BLaER1 (cell line): ENCODE data around the gene ABHD12.
A peak's percentile ranks its signal among the peaks of the same experiment; 100 is the strongest.

Experiments used
- H3K27ac ChIP-seq: shearing (Covaris generic); formaldehyde crosslinking; 2 replicates; pipeline ENCODE4 v1.8.1; 2022
- H3K27me3 ChIP-seq: shearing (Covaris generic); formaldehyde crosslinking; 2 replicates; pipeline ENCODE4 v1.8.1; 2022
- H3K36me3 ChIP-seq: shearing (Covaris generic); formaldehyde crosslinking; 2 replicates; pipeline ENCODE4 v1.8.1; 2022
- H3K4me1 ChIP-seq: shearing (Covaris generic); formaldehyde crosslinking; 2 replicates; pipeline ENCODE4 v1.8.1; 2022
- H3K4me2 ChIP-seq: shearing (Covaris generic); formaldehyde crosslinking; 2 replicates; pipeline ENCODE4 v1.8.1; 2022
- H3K4me3 ChIP-seq: shearing (Covaris generic); formaldehyde crosslinking; 2 replicates; pipeline ENCODE4 v1.8.1; 2022
- H3K9ac ChIP-seq: shearing (Covaris generic); formaldehyde crosslinking; 2 replicates; pipeline ENCODE4 v1.8.1; 2022
- H3K9me3 ChIP-seq: shearing (Covaris generic); formaldehyde crosslinking; 2 replicates; pipeline ENCODE4 v1.8.1; 2022
- H4K20me1 ChIP-seq: shearing (Covaris generic); formaldehyde crosslinking; 2 replicates; pipeline ENCODE4 v1.8.1; 2022
- Cebpa-rat ChIP-seq: shearing (Covaris generic); IDR thresholded peaks from 2 replicates; pipeline ENCODE4 v1.8.1; 2022

ABHD12 gene

GRCh38 chr20:25390538-25391528 is at the start of gene ABHD12:
Gene ABHD12, minus strand, starts transcription at chr20:25390835. Its CDS starts 132 bp downstream, at chr20:25390703.
- Histone ChIP-seq H3K36me3 (peaks cover 12% of the 10 kb centered on the region), H3K4me1 (peaks cover 28% of the 10 kb centered on the region), H3K4me2 (peak within 1 kb of the TSS; percentile 90), H4K20me1 (peaks cover 30% of the 10 kb centered on the region), H3K9me3 (no peaks in the 10 kb centered on the region), H3K27ac (peak within 1 kb of the TSS; percentile 88), H3K4me3 (peak within 1 kb of the TSS; percentile 99), H3K9ac (peak within 1 kb of the TSS; percentile 93), H3K27me3 (no peaks in the 10 kb centered on the region)
- no peak for TF ChIP-seq Cebpa-rat

GRCh38 chr20:25439328-25439727 is 48.7 kb upstream of the ABHD12 start:
- TF ChIP-seq Cebpa-rat: no peak
- Histone ChIP-seq H3K4me1 (peaks cover 26% of the 10 kb centered on the region), H3K27me3 (no peaks in the 10 kb centered on the region), H3K27ac (peak overlapping the region; percentile 0; the same call in 1 of the 2 replicates), H3K9me3 (no peaks in the 10 kb centered on the region), H3K36me3 (peaks cover 74% of the 10 kb centered on the region), H3K4me3 (no peak overlapping the region), H3K9ac (no peak overlapping the region), H4K20me1 (no peaks in the 10 kb centered on the region), H3K4me2 (peak overlapping the region; percentile 60)

- peaks cover 26% of the 10 kb centered on the region for H3K4me1 ChIP-seq
- no peaks in the 10 kb centered on the region for H3K9me3 ChIP-seq
- no peak overlapping the region for H3K4me2 ChIP-seq
- H3K27ac ChIP-seq: no peak overlapping the region
- no peak for TF ChIP-seq Cebpa-rat
- no peaks in the 10 kb centered on the region for H3K27me3 ChIP-seq
- no peak overlapping the region for H3K4me3 ChIP-seq
- H3K9ac ChIP-seq: no peak overlapping the region
- H3K36me3 ChIP-seq: peaks cover 64% of the 10 kb centered on the region
- no peaks in the 10 kb centered on the region for H4K20me1 ChIP-seq
Measured at GRCh38 chr20:25437153-25437581, 46.5 kb upstream of the ABHD12 start.

GRCh38 chr20:25424536-25424935 is 33.9 kb upstream of the ABHD12 start:
- no peaks in the 10 kb centered on the region for H4K20me1 ChIP-seq
- H3K4me2 ChIP-seq: no peak overlapping the region
- H3K9me3 ChIP-seq: peaks cover 10% of the 10 kb centered on the region; the same call in 1 of the 2 replicates
- no peak overlapping the region for H3K4me3 ChIP-seq
- no peaks in the 10 kb centered on the region for H3K4me1 ChIP-seq
- H3K36me3 ChIP-seq: peaks cover 83% of the 10 kb centered on the region
- H3K27me3 ChIP-seq: no peaks in the 10 kb centered on the region
- H3K9ac ChIP-seq: no peak overlapping the region
- no peak for TF ChIP-seq Cebpa-rat
- no peak overlapping the region for H3K27ac ChIP-seq

- Histone ChIP-seq H3K9ac (no peak overlapping the region), H3K4me2 (no peak overlapping the region), H3K36me3 (peaks cover 83% of the 10 kb centered on the region), H3K27ac (no peak overlapping the region), H4K20me1 (no peaks in the 10 kb centered on the region), H3K4me3 (no peak overlapping the region), H3K9me3 (no peaks in the 10 kb centered on the region; the same call in 1 of the 2 replicates), H3K27me3 (no peaks in the 10 kb centered on the region), H3K4me1 (no peaks in the 10 kb centered on the region)
- no peak for TF ChIP-seq Cebpa-rat
Measured at GRCh38 chr20:25422032-25422431, 31.4 kb upstream of the ABHD12 start.

GRCh38 chr20:25421102-25421501 is 30.5 kb upstream of the ABHD12 start:
- Histone ChIP-seq H3K27me3 (no peaks in the 10 kb centered on the region), H4K20me1 (no peaks in the 10 kb centered on the region), H3K9me3 (no peaks in the 10 kb centered on the region), H3K4me3 (no peak overlapping the region), H3K4me1 (no peaks in the 10 kb centered on the region), H3K36me3 (peaks cover 83% of the 10 kb centered on the region), H3K4me2 (no peak overlapping the region), H3K9ac (no peak overlapping the region), H3K27ac (no peak overlapping the region)
- TF ChIP-seq Cebpa-rat: no peak

- Histone ChIP-seq H3K27ac (no peak overlapping the region), H3K36me3 (peaks cover 88% of the 10 kb centered on the region), H3K9ac (no peak overlapping the region), H3K9me3 (no peaks in the 10 kb centered on the region), H3K4me2 (no peak overlapping the region), H3K4me1 (no peaks in the 10 kb centered on the region), H4K20me1 (no peaks in the 10 kb centered on the region), H3K4me3 (no peak overlapping the region), H3K27me3 (no peaks in the 10 kb centered on the region)
- no peak for TF ChIP-seq Cebpa-rat
Measured at GRCh38 chr20:25418776-25419175, 28.1 kb upstream of the ABHD12 start.

- H3K27ac ChIP-seq: 0 out of 2 replicates have a peak overlapping the region, but pooled peaks have one; percentile 88
- H3K9me3 ChIP-seq: peaks cover 15% of the 10 kb centered on the region
- H3K4me1 ChIP-seq: peaks cover 17% of the 10 kb centered on the region
- peaks cover 45% of the 10 kb centered on the region for H3K36me3 ChIP-seq
- H3K4me3 ChIP-seq: peak overlapping the region; percentile 81
- H3K27me3 ChIP-seq: no peaks in the 10 kb centered on the region
- H3K9ac ChIP-seq: peak overlapping the region; percentile 94
- TF ChIP-seq Cebpa-rat: no peak
- H4K20me1 ChIP-seq: no peaks in the 10 kb centered on the region
- H3K4me2 ChIP-seq: peak overlapping the region; percentile 80
Measured at GRCh38 chr20:25408890-25409289, 18.3 kb upstream of the ABHD12 start.

GRCh38 chr20:25408170-25408547 is 17.5 kb upstream of the ABHD12 start:
- Histone ChIP-seq H3K9me3 (peaks cover 22% of the 10 kb centered on the region), H3K4me2 (peak overlapping the region; percentile 80), H3K36me3 (peaks cover 37% of the 10 kb centered on the region), H3K4me3 (peak overlapping the region; percentile 81), H3K9ac (peak overlapping the region; percentile 94), H3K27me3 (no peaks in the 10 kb centered on the region), H3K27ac (peak overlapping the region; percentile 88), H3K4me1 (peaks cover 17% of the 10 kb centered on the region), H4K20me1 (no peaks in the 10 kb centered on the region)
- no peak for TF ChIP-seq Cebpa-rat
